Dermis microvascular lymphatic vessel endothelial cell (primary cell): Measurements from ENCODE around the gene WDR37. TPM values are rescaled to one million over a fixed set of nuclear protein-coding genes. Genes with fewer than 3 reads are reported as not detected.
"Not testable (repeated sequence)": the region's sequence is repeated elsewhere in the genome, so short reads cannot be mapped to it uniquely, and the experiment has no call there.

Source experiments
- DNase-seq, 2 donors: peaks; one replicate each; pipeline versions ENCODE4 v3.0.0 to v3.0.0-alpha.2; 2010; ENCODE audit warnings: low read depth in 2 of 2
- total RNA-seq: library from RNA; depleted of rRNA; stranded (reverse); fragments of >200 nt; gene quantifications from 2 replicates; pipeline ENCODE4 v1.2.1, GENCODE V29; 2014

The WDR37 gene
- total RNA-seq, 1 donor from 2014 or later, result 13.0 TPM

GRCh38 chr10:1104971-1105370 lies 48.8 kb downstream of the WDR37 start:
- no peak for DNase-seq

DNA sequence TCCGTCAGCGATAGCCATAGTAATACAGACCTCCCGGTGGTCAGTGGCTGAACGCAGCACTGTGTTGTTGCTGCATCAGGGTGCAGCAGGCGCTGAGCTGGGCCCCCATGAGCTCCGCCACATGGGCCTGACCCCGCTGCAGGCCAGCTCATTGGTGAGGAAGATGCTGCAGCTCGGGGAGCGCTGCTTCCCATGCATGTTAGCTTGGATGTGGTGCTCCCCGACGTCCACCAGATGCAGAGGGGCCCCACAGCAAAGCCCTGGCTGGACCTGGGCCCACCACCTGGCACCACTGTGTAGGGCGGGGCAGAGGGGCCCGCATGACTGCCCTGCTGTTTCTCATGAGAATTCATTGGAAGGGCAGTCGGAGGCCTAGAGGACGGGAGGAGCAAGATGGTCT lies 50.8 kb downstream of the WDR37 start:
- DNase-seq, result no peak

DNA sequence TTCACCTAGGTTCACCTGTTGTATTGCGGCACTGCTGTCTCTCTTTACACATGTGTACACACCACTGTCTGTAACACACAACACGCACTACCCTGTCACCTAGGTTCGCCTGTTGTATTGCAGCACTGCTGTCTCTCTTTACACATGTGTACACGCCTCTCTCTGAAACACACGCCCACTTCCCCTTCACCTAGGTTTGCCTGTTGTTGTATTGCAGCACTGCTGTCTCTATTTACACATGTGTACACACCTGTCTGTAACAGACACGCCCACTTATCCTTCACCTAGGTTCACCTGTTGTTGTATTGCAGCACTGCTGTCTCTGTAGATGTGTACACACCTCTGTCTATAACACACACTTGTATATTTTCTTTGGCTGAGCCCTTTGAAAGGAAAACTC lies 51.5 kb downstream of the WDR37 start:
- no peak for DNase-seq

- DNase-seq, result peak; percentile 47 to 87
Measured at GRCh38 chr10:1109795-1110673, 53.8 kb downstream of the WDR37 start.

DNA sequence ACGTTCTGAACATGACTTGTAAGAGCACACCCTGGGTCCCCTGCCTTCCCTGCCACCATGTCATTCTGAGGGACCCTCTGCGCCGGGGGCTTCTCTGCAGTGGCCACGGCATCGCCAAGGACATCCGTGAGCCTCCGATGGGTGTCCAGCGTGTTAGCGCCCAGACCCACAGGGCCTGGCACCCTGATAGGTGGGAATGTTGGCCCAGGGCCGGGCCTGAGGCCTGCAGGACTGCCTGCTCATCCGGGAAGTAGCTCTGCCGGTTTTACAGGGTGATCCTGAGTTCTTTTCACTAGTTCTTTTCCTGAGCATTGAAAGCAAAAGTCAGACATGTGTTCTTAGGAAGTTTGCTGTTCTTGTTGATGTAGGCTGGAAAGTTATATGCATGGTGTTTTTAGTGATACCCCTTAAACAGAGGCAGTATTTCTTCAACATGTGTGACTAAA lies 54.5 kb downstream of the WDR37 start:
- no peak for DNase-seq

GRCh38 chr10:1114315-1114714 lies 58.1 kb downstream of the WDR37 start:
- DNase-seq, result no peak

GRCh38 chr10:1114719-1115606 lies 58.8 kb downstream of the WDR37 start:
- no peak for DNase-seq

- no peak for DNase-seq
Measured at GRCh38 chr10:1115607-1115955, 59.4 kb downstream of the WDR37 start.

DNA sequence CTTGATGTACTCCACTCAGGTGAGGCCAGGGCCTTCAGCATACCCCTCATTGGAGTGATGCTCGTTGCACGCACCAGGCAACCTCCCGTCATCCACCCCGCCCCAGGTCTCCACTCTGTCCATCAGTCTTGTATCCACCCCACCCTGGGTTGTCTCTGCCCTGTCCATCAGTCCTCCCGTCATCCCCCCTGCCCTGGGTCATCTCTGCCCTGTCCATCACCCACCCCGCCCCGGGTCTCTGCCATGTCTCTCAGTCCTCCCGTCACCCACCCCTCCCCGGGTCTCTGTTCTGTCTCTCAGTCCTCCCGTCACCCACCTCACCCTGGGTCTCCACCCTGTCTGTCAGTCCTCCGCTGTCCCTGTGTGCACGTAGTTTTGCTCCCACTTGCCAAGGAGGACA lies 59.9 kb downstream of the WDR37 start:
- DNase-seq, result no peak

DNA sequence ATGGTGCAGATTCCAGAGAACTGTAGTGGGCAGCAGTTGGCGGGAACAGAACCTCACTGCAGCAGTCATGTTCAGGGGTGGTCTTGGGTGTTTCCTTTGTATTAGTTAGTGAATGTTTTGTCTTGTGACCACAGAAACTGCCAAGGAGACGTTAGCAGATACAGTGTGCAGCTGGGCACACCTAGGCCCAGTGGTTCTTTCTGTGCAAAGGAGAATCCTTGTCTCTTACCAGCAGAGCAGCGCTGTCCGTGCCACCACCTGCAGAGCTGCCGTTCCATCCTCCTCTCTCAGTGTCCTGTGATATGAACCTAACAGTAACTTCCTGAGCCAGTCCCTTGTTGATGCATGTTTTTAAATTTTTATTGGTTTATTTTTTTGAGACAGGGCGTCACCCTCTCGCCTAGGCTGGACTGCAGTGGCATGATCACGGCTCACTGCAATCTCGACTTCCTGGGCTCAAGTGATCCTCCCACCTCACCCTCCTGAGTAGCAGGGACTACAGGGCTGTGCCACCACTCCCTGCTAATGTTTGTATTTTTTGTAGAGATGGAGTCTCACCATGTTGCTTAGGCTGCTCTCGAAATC lies 60.6 kb downstream of the WDR37 start:
- no peak for DNase-seq

- DNase-seq, result no peak
Measured at GRCh38 chr10:1117651-1118050, 61.5 kb downstream of the WDR37 start.

- not testable (repeated sequence) for DNase-seq
Measured at GRCh38 chr10:1118318-1118717, 62.1 kb downstream of the WDR37 start.

DNA sequence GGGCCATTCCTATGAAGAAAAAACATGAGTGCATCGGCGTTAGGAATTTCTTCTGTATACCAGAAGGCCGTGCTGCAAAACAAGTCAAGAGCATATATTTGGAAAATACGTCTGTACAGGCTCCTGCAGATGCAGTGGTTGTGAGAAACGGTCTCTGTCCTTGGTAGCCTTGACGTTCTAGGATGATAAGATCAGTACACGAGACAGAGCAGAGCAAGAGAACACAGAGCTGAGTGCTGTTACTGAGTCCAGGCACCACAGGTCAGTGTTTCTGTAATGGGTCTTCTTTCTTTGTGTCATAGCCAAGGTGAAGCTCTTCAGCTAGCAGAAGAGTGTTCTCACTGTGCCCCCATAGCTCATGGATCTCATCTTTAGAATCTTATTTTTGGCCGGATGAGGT lies 62.8 kb downstream of the WDR37 start:
- no peak for DNase-seq

DNA sequence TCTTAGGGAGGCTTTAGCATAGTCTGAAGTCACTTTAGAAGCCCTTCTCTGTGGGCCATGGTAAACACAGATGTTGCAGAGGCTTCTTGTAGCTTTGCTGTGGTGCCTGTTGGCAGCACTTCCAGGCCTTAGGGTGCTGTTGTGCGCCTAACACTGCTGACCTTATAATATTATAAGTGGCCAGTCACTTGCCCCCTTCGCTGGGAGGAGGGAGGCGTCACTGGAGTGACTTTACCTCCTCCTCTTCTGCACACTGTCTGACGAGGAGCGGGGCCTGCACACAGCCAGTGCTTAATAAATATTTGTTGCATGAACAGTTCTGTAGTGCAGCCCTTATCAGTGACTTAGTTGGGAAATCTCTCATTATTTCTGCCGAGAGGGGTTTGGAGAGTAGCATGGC lies 63.3 kb downstream of the WDR37 start:
- no peak for DNase-seq

DNA sequence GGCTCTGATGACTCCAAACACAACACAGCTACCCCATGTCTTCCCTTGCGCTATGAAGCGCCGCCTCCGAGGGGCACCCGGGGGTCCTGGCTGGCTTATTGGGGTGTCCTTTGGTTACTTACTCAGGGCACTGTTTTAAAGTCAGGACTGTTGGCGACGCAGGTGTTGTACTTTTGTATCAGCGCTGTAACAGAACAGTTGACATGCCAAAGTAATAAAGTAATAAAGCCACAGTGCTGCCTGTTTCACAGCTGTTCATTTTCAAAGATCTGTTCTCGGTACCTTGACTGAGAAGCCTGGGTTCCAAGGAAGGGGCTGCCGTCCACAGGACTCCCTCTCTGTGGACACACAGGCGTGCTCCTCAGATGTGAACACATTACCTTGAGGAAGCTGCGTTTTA lies 64.1 kb downstream of the WDR37 start:
- DNase-seq, result no peak

DNA sequence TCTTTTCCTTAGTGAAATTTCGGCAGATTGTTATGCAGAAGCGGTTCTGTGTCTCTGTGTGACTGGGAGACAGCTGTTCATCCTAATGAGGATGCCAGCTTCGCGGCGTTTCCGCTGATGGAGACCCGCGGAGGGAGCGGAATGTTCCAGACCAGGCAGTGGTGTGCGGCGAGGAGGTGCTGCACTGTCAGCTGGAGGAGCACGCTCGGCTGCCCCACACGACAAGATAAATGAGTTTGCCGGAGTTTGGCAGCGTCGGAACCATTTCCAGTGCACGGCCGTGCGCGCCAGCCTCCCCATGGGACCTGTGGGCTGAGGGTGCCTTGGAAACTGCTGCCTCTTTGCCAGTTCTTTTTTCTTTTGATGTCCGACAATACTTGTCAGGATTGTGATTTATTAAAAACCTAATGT lies 64.6 kb downstream of the WDR37 start:
- DNase-seq, result no peak

DNA sequence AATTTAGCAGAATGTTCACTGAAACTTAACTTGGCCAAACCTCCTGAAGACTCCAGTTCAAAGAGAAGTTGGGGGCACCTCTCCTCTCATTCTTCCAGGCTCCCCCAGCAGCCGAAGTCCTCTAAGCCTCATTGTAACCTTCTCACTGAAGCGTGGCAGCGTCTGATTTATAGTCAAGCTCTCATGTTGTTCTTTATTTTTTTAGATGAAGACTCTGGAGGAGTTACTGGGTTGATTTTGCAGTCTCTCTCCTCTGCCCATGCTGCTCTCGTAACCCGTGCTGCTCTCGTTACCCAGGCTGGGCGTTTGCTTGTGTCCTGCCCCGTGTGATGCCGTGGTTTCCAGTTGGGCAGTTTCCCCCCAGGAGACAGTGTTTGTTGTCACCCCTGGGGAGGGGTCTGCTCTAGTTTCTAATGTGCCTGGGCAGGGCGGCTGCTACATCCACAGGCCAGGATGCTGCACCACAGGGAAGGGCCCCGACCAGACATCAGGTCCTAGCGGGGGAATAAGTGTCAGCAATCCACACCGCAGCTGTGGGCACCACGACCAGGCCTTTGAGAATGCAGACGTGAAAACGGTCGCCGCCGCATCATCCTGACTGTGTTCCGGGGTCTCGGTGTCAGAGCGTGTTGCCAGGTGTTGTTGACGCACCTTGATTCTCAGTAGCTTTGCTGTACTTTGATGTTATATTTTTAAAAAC lies 65.2 kb downstream of the WDR37 start:
- no peak for DNase-seq

DNA sequence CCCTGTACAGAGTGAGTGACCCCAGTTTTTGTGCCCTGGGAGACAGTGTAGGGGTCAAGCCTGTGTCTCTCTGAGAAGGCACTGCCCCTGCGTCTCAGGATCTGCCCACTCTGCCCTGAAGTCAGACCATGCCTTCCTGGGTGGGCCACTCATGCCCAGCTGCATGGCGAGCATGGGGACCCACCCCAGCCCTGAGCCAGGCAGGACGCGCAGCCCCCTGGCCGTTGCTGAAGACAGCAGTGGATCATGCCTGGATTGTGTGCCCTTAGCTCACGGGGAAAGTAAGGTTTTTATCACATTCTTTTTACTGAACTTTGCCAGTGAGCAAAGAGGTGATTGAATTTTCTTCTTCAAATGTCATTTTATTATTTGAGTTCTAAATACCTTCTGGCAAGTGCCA lies 66.2 kb downstream of the WDR37 start:
- no peak for DNase-seq

DNA sequence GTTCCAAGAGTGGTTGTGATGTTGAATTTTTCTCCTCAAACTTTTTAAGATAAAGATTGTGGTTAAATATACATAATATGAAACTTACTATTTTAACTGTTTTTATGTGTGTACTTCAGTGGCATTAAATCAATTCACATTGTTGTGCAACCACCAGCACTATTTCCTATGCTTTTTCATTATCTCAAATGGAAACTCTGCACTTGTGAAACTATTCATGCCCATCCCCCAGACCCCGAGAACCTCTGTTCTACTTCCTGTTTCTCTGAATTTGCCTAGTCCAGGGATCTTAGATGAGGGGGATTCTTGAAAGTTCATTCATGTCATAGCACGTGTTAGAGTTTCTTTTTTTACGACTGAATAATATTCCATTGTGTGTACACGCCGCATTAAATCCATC lies 67.0 kb downstream of the WDR37 start:
- DNase-seq, result peak in 1 of 2 donors; percentile 37

GRCh38 chr10:1123972-1124371 lies 67.8 kb downstream of the WDR37 start:
- no peak for DNase-seq

GRCh38 chr10:1124796-1125195 lies 68.6 kb downstream of the WDR37 start:
- no peak for DNase-seq

DNA sequence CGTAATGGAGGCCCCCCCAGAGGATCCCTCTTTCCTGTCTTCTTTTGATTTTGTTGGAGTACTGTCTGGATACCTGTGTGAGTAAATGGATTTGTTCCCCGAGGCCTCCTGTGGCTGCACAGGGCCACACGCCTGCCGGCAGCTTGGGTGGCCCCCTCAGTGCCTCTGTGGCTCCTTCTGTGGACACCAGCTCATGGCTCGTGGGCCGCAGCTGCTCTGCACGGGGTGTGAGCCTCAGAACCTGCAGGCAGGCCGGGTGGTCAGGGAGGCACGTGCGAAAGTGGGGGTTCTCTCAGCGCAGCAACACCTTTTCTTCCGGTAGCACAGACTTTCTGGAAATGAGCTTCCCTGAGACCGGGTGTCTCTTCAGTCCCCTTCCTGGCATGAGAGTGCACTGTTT lies 70.3 kb downstream of the WDR37 start:
- no peak for DNase-seq
